Neural progenitor cell (in vitro differentiated cells): ENCODE data around the gene C4B. TPM values are rescaled to one million over a fixed set of nuclear protein-coding genes. Genes with fewer than 3 reads are reported as not detected.

Source experiments
- DNase-seq: peaks from one replicate; pipeline ENCODE4 v3.0.0-alpha.2; 2016; ENCODE audit warnings: low spot score
- H2AFZ ChIP-seq: fragments of 200-600 bp; sonication (generic); replicated peaks from 2 replicates; pipeline ENCODE4 v1.6.1; 2016; ENCODE audit warnings: antibody characterized with exemption
- H3F3A ChIP-seq: fragments of 200-600 bp; sonication (generic); 2 replicates; pipeline ENCODE4 v1.6.1; 2016; ENCODE audit warnings: antibody characterized with exemption, low read depth
- H3K27ac ChIP-seq: fragments of 200-600 bp; sonication (generic); 2 replicates; pipeline ENCODE4 v1.5.1; 2016; ENCODE audit warnings: mild to moderate bottlenecking
- H3K27me3 ChIP-seq: fragments of 200-600 bp; sonication (generic); 2 replicates; pipeline ENCODE4 v1.6.1; 2016; ENCODE audit warnings: mild to moderate bottlenecking, moderate library complexity
- H3K36me3 ChIP-seq: fragments of 200-600 bp; sonication (generic); 2 replicates; pipeline ENCODE4 v1.5.1; 2016
- H3K4me1 ChIP-seq: fragments of 200-600 bp; sonication (generic); 2 replicates; pipeline ENCODE4 v1.6.1; 2016; ENCODE audit warnings: mixed run types
- H3K4me2 ChIP-seq: fragments of 200-600 bp; sonication (generic); 2 replicates; pipeline ENCODE4 v1.6.1; 2016
- H3K4me3 ChIP-seq: fragments of 200-600 bp; sonication (generic); 2 replicates; pipeline ENCODE4 v1.5.1; 2016
- H3K79me2 ChIP-seq: fragments of 200-600 bp; sonication (generic); 2 replicates; pipeline ENCODE4 v1.6.1; 2016; ENCODE audit warnings: low read depth
- H3K9ac ChIP-seq: fragments of 200-600 bp; sonication (generic); 2 replicates; pipeline ENCODE4 v1.6.1; 2016
- H3K9me3 ChIP-seq: fragments of 200-600 bp; sonication (generic); 2 replicates; pipeline ENCODE4 v1.5.1; 2016; ENCODE audit warnings: low read depth
- H4K20me1 ChIP-seq: fragments of 200-600 bp; sonication (generic); 2 replicates; pipeline ENCODE4 v1.6.1; 2016; ENCODE audit warnings: low read depth
- H3K27ac Mint-ChIP-seq: 3 replicates; pipeline ENCODE4 v1.8.0; 2021; ENCODE audit warnings: mixed read lengths
- H3K27me3 Mint-ChIP-seq: 2 replicates; pipeline ENCODE4 v1.8.0; 2022; ENCODE audit warnings: low read depth, mild to moderate bottlenecking, inconsistent platforms, moderate library complexity, mixed read lengths; ENCODE audit not compliant: insufficient read depth
- H3K36me3 Mint-ChIP-seq: 3 replicates; pipeline ENCODE4 v1.8.0; 2021; ENCODE audit warnings: mixed read lengths
- H3K4me1 Mint-ChIP-seq: 3 replicates; pipeline ENCODE4 v1.8.0; 2021; ENCODE audit warnings: mixed read lengths
- H3K4me3 Mint-ChIP-seq: 3 replicates; pipeline ENCODE4 v1.8.0; 2021; ENCODE audit warnings: mild to moderate bottlenecking, moderate library complexity, mixed read lengths
- H3K9me3 Mint-ChIP-seq: 3 replicates; pipeline ENCODE4 v1.8.0; 2020; ENCODE audit warnings: mixed read lengths
- EZH2 ChIP-seq: fragments of 200-600 bp; sonication (generic); IDR thresholded peaks from 2 replicates; pipeline ENCODE4 v1.6.1; 2017; ENCODE audit warnings: antibody characterized with exemption, mild to moderate bottlenecking, moderate library complexity
- EZH2phosphoT487 ChIP-seq: fragments of 200-600 bp; sonication (generic); IDR thresholded peaks from 2 replicates; pipeline ENCODE4 v1.6.1; 2017; ENCODE audit warnings: antibody characterized with exemption
- total RNA-seq: library from RNA; depleted of rRNA; stranded (reverse); fragments of >200 nt; gene quantifications from 2 replicates; pipeline ENCODE4 v1.2.3, GENCODE V29; 2015; ENCODE audit warnings: low replicate concordance
- TF ChIP-seq, protein P1 (sequence below): fragments of 200-600 bp; sonication (generic); IDR thresholded peaks from 2 replicates; pipeline ENCODE4 v1.5.1; 2017; ENCODE audit warnings: antibody characterized with exemption, mild to moderate bottlenecking

C4B gene
- total RNA-seq, 1 donor from 2014 or later: 0.30 TPM

- H3K4me3 ChIP-seq: no peak overlapping the region
- H3K9me3 Mint-ChIP-seq: no peaks in the 10 kb centered on the region
- no peaks in the 10 kb centered on the region for H3K36me3 ChIP-seq
These were observed 54.3 kb downstream of the C4B start for GRCh38 chr6:32068867-32069266.

DNA sequence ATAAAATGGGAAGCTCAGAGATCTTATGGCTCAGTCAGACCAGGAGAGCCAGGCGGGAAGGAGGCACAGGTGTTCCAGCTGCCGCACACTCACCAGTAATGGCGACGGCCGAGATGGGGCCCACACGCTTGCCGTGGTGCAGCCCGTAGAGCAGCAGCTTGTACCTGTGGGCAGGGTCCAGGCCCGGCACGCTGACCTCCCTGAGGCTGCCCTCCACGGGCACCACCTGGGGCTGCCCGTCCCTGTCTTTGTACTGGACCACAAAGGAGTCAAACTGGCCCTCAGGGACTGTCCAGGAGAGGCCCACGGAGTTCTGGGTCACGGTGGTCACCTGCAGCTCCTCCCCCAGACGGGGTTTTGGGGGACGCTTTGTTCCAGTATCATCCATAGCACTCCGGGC is 54.9 kb downstream of the C4B start:
- H3K4me3 Mint-ChIP-seq: no peak overlapping the region
- Histone ChIP-seq H3F3A (peaks cover 8% of the 10 kb centered on the region), H3K9ac (no peak overlapping the region), H3K9me3 (no peaks in the 10 kb centered on the region), H3K27ac (no peak overlapping the region), H3K4me1 (peaks cover 23% of the 10 kb centered on the region), H3K36me3 (no peaks in the 10 kb centered on the region), H4K20me1 (no peaks in the 10 kb centered on the region), H3K27me3 (no peaks in the 10 kb centered on the region), H2AFZ (no peak overlapping the region), H3K79me2 (no peaks in the 10 kb centered on the region), H3K4me2 (no peak overlapping the region), H3K4me3 (no peak overlapping the region)
- DNase-seq: no peak
- H3K9me3 Mint-ChIP-seq: no peaks in the 10 kb centered on the region
- H3K4me1 Mint-ChIP-seq: peaks cover 33% of the 10 kb centered on the region
- H3K27me3 Mint-ChIP-seq: peaks cover 8% of the 10 kb centered on the region
- no peaks in the 10 kb centered on the region for H3K36me3 Mint-ChIP-seq
- TF ChIP-seq EZH2phosphoT487: no peak
- TF ChIP-seq EZH2: no peak
- TF ChIP-seq, protein P1, sequence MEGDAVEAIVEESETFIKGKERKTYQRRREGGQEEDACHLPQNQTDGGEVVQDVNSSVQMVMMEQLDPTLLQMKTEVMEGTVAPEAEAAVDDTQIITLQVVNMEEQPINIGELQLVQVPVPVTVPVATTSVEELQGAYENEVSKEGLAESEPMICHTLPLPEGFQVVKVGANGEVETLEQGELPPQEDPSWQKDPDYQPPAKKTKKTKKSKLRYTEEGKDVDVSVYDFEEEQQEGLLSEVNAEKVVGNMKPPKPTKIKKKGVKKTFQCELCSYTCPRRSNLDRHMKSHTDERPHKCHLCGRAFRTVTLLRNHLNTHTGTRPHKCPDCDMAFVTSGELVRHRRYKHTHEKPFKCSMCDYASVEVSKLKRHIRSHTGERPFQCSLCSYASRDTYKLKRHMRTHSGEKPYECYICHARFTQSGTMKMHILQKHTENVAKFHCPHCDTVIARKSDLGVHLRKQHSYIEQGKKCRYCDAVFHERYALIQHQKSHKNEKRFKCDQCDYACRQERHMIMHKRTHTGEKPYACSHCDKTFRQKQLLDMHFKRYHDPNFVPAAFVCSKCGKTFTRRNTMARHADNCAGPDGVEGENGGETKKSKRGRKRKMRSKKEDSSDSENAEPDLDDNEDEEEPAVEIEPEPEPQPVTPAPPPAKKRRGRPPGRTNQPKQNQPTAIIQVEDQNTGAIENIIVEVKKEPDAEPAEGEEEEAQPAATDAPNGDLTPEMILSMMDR: no peak
- peak overlapping the region; percentile 64 for H3K27ac Mint-ChIP-seq

More at GRCh38 chr6:32068867-32069266, 54.3 kb downstream of the C4B start:
- Histone ChIP-seq H3K4me1 (peaks cover 23% of the 10 kb centered on the region), H3K27ac (no peak overlapping the region), H3K9ac (no peak overlapping the region), H2AFZ (no peak overlapping the region), H3K9me3 (no peaks in the 10 kb centered on the region), H3K4me2 (no peak overlapping the region), H4K20me1 (no peaks in the 10 kb centered on the region), H3F3A (peaks cover 8% of the 10 kb centered on the region), H3K79me2 (no peaks in the 10 kb centered on the region), H3K27me3 (no peaks in the 10 kb centered on the region)
- TF ChIP-seq, protein P1: no peak
- TF ChIP-seq EZH2 (no peak), EZH2phosphoT487 (no peak)
- no peak for DNase-seq
- Mint-ChIP-seq H3K36me3 (no peaks in the 10 kb centered on the region), H3K4me1 (peaks cover 29% of the 10 kb centered on the region), H3K4me3 (peak overlapping the region; percentile 24), H3K27me3 (peaks cover 8% of the 10 kb centered on the region), H3K27ac (no peak overlapping the region)

DNA sequence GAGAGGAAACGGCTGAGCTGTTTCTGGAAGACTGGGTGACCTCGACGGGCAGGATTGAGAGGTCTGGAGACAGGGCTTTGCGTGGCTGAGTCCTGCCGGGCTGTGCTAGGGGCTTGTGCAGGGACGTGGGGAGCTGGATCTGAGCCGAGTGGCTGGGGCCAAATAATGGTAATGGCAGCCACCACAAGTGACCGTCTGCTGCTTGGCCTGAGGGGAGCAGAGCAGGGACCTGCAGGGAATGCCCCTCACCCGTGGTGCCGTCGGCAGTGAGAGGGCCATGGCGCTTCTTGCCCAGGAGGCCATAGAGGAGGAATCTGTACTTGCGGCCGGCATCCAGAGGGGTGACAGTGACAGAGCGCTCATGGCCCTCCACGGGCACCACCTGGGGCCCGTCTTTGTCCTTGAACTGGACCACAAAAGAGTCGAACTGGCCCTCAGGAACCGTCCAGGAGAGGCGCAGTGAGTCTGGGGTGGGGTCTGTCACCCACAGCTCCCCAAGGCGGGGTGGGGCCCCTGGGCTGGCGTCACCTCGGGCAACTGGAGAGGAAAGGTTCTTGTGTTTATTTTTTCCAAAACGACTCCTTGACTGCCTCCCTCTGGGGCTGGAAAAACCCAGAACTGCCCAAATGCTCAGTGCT is 55.4 kb downstream of the C4B start:
- H3K9ac ChIP-seq: no peak overlapping the region
- no peak for DNase-seq
- H3K27me3 ChIP-seq: no peaks in the 10 kb centered on the region
- H3K4me3 ChIP-seq: no peak overlapping the region
- TF ChIP-seq, protein P1: no peak
- TF ChIP-seq EZH2phosphoT487: no peak
- TF ChIP-seq EZH2: no peak
- no peaks in the 10 kb centered on the region for H3K79me2 ChIP-seq
- Mint-ChIP-seq H3K27ac (peak overlapping the region; percentile 63), H3K27me3 (peaks cover 8% of the 10 kb centered on the region), H3K36me3 (no peaks in the 10 kb centered on the region), H3K9me3 (no peaks in the 10 kb centered on the region), H3K4me3 (no peak overlapping the region), H3K4me1 (peaks cover 36% of the 10 kb centered on the region)
- no peak overlapping the region for H3K4me2 ChIP-seq
- no peaks in the 10 kb centered on the region for H3K9me3 ChIP-seq
- no peak overlapping the region for H2AFZ ChIP-seq
- H3K36me3 ChIP-seq: no peaks in the 10 kb centered on the region
- peaks cover 8% of the 10 kb centered on the region for H3F3A ChIP-seq
- no peak overlapping the region for H3K27ac ChIP-seq
- peaks cover 23% of the 10 kb centered on the region for H3K4me1 ChIP-seq
- no peaks in the 10 kb centered on the region for H4K20me1 ChIP-seq
